Astrocyte (in vitro differentiated cells and primary cell): ENCODE data around the gene DHDH. TPM values are rescaled to one million over a fixed set of nuclear protein-coding genes. Genes with fewer than 3 reads are reported as not detected.

Experiments
- DNase-seq: peaks from one replicate; pipeline ENCODE4 v3.0.0-alpha.2; 2010; ENCODE audit warnings: low read depth
- FAIRE-seq: peaks from 2 replicates; lab custom pipeline; 2011; peaks lifted over from hg19 to GRCh38; lab: Jason Lieb, UNC
- H2AFZ ChIP-seq: 2 replicates; pipeline ENCODE4 v1.6.0; 2012; ENCODE audit warnings: low read depth, low read length, inconsistent platforms
- H3K27ac ChIP-seq: 2 replicates; pipeline ENCODE4 v1.5.1; 2011; ENCODE audit warnings: low read depth, low read length, inconsistent platforms
- H3K27me3 ChIP-seq: 2 replicates; pipeline ENCODE4 v1.6.0; 2011; ENCODE audit warnings: low read length, inconsistent platforms; ENCODE audit not compliant: insufficient read depth
- H3K36me3 ChIP-seq: 2 replicates; pipeline ENCODE4 v1.5.1; 2011; ENCODE audit warnings: low read length, inconsistent platforms; ENCODE audit not compliant: insufficient read depth
- H3K4me1 ChIP-seq: 2 replicates; pipeline ENCODE4 v1.5.1; 2011; ENCODE audit warnings: low read length, inconsistent platforms; ENCODE audit not compliant: insufficient read depth
- H3K4me2 ChIP-seq: 2 replicates; pipeline ENCODE4 v1.6.0; 2012; ENCODE audit warnings: low read length, inconsistent platforms
- H3K4me3 ChIP-seq: 2 replicates; pipeline ENCODE4 v1.5.1; 2011; ENCODE audit warnings: low read depth, mild to moderate bottlenecking, low read length, inconsistent platforms; ENCODE audit not compliant: insufficient read depth
- H3K79me2 ChIP-seq: 2 replicates; pipeline ENCODE4 v1.6.0; 2012; ENCODE audit warnings: mild to moderate bottlenecking, low read length, inconsistent platforms; ENCODE audit not compliant: insufficient read depth
- H3K9ac ChIP-seq: 2 replicates; pipeline ENCODE4 v1.6.0; 2012; ENCODE audit warnings: mild to moderate bottlenecking, low read length, inconsistent platforms
- H3K9me3 ChIP-seq: 2 replicates; pipeline ENCODE4 v1.5.1; 2012; ENCODE audit warnings: low read depth, mild to moderate bottlenecking, low read length, inconsistent platforms; ENCODE audit not compliant: insufficient read depth
- H4K20me1 ChIP-seq: 2 replicates; pipeline ENCODE4 v1.6.0; 2012; ENCODE audit warnings: low read length, inconsistent platforms; ENCODE audit not compliant: insufficient read depth
- H3K27ac Mint-ChIP-seq: one replicate; pipeline ENCODE4 v1.8.0; 2021; ENCODE audit warnings: mild to moderate bottlenecking, mixed read lengths; ENCODE audit not compliant: unreplicated experiment
- H3K27me3 Mint-ChIP-seq: one replicate; pipeline ENCODE4 v1.8.0; 2021; ENCODE audit warnings: low read depth, mixed read lengths; ENCODE audit not compliant: unreplicated experiment
- H3K36me3 Mint-ChIP-seq: one replicate; pipeline ENCODE4 v1.8.0; 2021; ENCODE audit warnings: low read depth, mixed read lengths; ENCODE audit not compliant: unreplicated experiment
- H3K4me1 Mint-ChIP-seq: one replicate; pipeline ENCODE4 v1.8.0; 2021; ENCODE audit warnings: low read depth, mixed read lengths; ENCODE audit not compliant: unreplicated experiment
- H3K4me3 Mint-ChIP-seq: one replicate; pipeline ENCODE4 v1.8.0; 2021; ENCODE audit warnings: mild to moderate bottlenecking, moderate library complexity, mixed read lengths; ENCODE audit not compliant: unreplicated experiment
- H3K9me3 Mint-ChIP-seq: one replicate; pipeline ENCODE4 v1.8.0; 2021; ENCODE audit warnings: mild to moderate bottlenecking, mixed read lengths; ENCODE audit not compliant: unreplicated experiment
- CTCF ChIP-seq: IDR thresholded peaks from 2 replicates; pipeline ENCODE4 v1.5.1; 2011; ENCODE audit warnings: low read depth, mild to moderate bottlenecking, inconsistent platforms, low read length, moderate library complexity; ENCODE audit not compliant: insufficient read depth
- EZH2 ChIP-seq: IDR thresholded peaks from 2 replicates; pipeline ENCODE4 v1.6.1; 2012; ENCODE audit warnings: mild to moderate bottlenecking, low read length, inconsistent platforms; ENCODE audit not compliant: insufficient read depth
- total RNA-seq: library from RNA; stranded (reverse); gene quantifications from 2 replicates; pipeline ENCODE4 v1.2.1, GENCODE V29; 2021

DHDH gene
- total RNA-seq, 1 donor from 2014 or later, result 0.45 TPM

- DNase-seq, result peak; percentile 67
- TF ChIP-seq CTCF, result no peak
- TF ChIP-seq EZH2, result no peak
- Histone ChIP-seq H2AFZ (peak overlapping the region; percentile 63), H3K4me3 (peak overlapping the region; percentile 80), H3K4me2 (peak overlapping the region; percentile 93), H3K9me3 (no peaks in the 10 kb centered on the region), H3K27ac (peak overlapping the region; percentile 72), H3K27me3 (no peaks in the 10 kb centered on the region), H4K20me1 (peaks cover 35% of the 10 kb centered on the region), H3K9ac (peak overlapping the region; percentile 92), H3K4me1 (peaks cover 23% of the 10 kb centered on the region), H3K36me3 (peaks cover 3% of the 10 kb centered on the region), H3K79me2 (peaks cover 62% of the 10 kb centered on the region)
- no peaks in the 10 kb centered on the region for H3K27me3 Mint-ChIP-seq
- no peak for FAIRE-seq
- peak overlapping the region; percentile 99 for H3K4me3 Mint-ChIP-seq
- peaks cover 7% of the 10 kb centered on the region for H3K36me3 Mint-ChIP-seq
- H3K4me1 Mint-ChIP-seq, result peaks cover 24% of the 10 kb centered on the region
- peaks cover 2% of the 10 kb centered on the region for H3K9me3 Mint-ChIP-seq
- H3K27ac Mint-ChIP-seq, result peak overlapping the region; percentile 97
Measured at GRCh38 chr19:48991873-48992580, 58.5 kb downstream of the DHDH start.

- H2AFZ ChIP-seq, result peak overlapping the region; percentile 63
- DNase-seq (no peak), FAIRE-seq (no peak)
- Mint-ChIP-seq H3K4me1 (peaks cover 25% of the 10 kb centered on the region), H3K36me3 (peaks cover 6% of the 10 kb centered on the region), H3K27ac (peak overlapping the region; percentile 97), H3K27me3 (no peaks in the 10 kb centered on the region), H3K4me3 (peak overlapping the region; percentile 99), H3K9me3 (peaks cover 2% of the 10 kb centered on the region)
- H3K4me2 ChIP-seq, result peak overlapping the region; percentile 93
- H3K79me2 ChIP-seq, result peaks cover 68% of the 10 kb centered on the region
- no peak for TF ChIP-seq CTCF
- H3K27ac ChIP-seq, result peak overlapping the region; percentile 72
- H4K20me1 ChIP-seq, result peaks cover 38% of the 10 kb centered on the region
- H3K9ac ChIP-seq, result peak overlapping the region; percentile 92
- H3K36me3 ChIP-seq, result peaks cover 3% of the 10 kb centered on the region
- peaks cover 23% of the 10 kb centered on the region for H3K4me1 ChIP-seq
- H3K4me3 ChIP-seq, result peak overlapping the region; percentile 80
- H3K9me3 ChIP-seq, result no peaks in the 10 kb centered on the region
- H3K27me3 ChIP-seq, result no peaks in the 10 kb centered on the region
Measured at GRCh38 chr19:48992581-48993174, 59.2 kb downstream of the DHDH start.
